Skin epidermis (tissue), 12 donors: Measurements from ENCODE around the gene GAB1.

Experiments used
- H3K27ac ChIP-seq, 21 experiments: fragments of 200-600 bp; sonication (generic) in 11 of 21; one replicate each; pipeline ENCODE4 v1.5.0; 2020; ENCODE audit warnings: mild to moderate bottlenecking in 3 of 21, inconsistent platforms in 2 of 21, moderate library complexity in 2 of 21
- H3K4me3 ChIP-seq, 7 experiments: fragments of 200-600 bp; sonication (generic) in 2 of 7; one replicate each; pipeline ENCODE4 v1.5.0; 2020; ENCODE audit warnings: inconsistent platforms in 2 of 7, mild to moderate bottlenecking in 2 of 7, moderate library complexity in 1 of 7

Gene GAB1

GRCh38 chr4:143514901-143515300 is 178.2 kb downstream of the GAB1 start:
- H3K4me3 ChIP-seq: peak overlapping the region; percentile 67 to 94 (median 79)
- peak overlapping the region in 18 of 21 experiments; percentile 86 to 99 (median 94) for H3K27ac ChIP-seq

- H3K4me3 ChIP-seq: no peak overlapping the region
- H3K27ac ChIP-seq: no peak overlapping the region
These were observed 179.2 kb downstream of the GAB1 start for GRCh38 chr4:143515905-143516304.

GRCh38 chr4:143517764-143518163 is 181.1 kb downstream of the GAB1 start:
- no peak overlapping the region for H3K4me3 ChIP-seq
- H3K27ac ChIP-seq: no peak overlapping the region
